Keratinocyte (primary cell): ENCODE data around the gene TBC1D4. TPM values are rescaled to one million over a fixed set of nuclear protein-coding genes. Genes with fewer than 3 reads are reported as not detected.

Source experiments
- DNase-seq: peaks from one replicate; pipeline ENCODE4 v3.0.0-alpha.2; 2011; ENCODE audit warnings: low read depth, missing footprints, low spot score
- FAIRE-seq: peaks from 2 replicates; lab custom pipeline; 2011; peaks lifted over from hg19 to GRCh38; lab: Jason Lieb, UNC
- H2AFZ ChIP-seq: 2 replicates; pipeline ENCODE4 v1.6.0; 2012; ENCODE audit warnings: low read length, control low read depth, inconsistent platforms; ENCODE audit not compliant: control insufficient read depth
- H3K27ac ChIP-seq: 2 replicates; pipeline ENCODE4 v1.5.1; 2011; ENCODE audit warnings: low read length; ENCODE audit not compliant: control insufficient read depth, insufficient read depth
- H3K27me3 ChIP-seq: 3 replicates; pipeline ENCODE4 v1.6.0; 2011; ENCODE audit warnings: low read length; ENCODE audit not compliant: control insufficient read depth, insufficient read depth; ENCODE audit errors: extremely low read depth
- H3K36me3 ChIP-seq, 2 experiments: 2 replicates in 1 of 2; 3 replicates in 1 of 2; pipeline ENCODE4 v1.5.1; 2011; ENCODE audit warnings: low read length in 2 of 2, mild to moderate bottlenecking in 1 of 2; ENCODE audit not compliant: control insufficient read depth in 2 of 2, insufficient read depth in 2 of 2; ENCODE audit errors: extremely low read depth in 1 of 2
- H3K4me1 ChIP-seq: 3 replicates; pipeline ENCODE4 v1.5.1; 2011; ENCODE audit warnings: low read length; ENCODE audit not compliant: control insufficient read depth, insufficient read depth; ENCODE audit errors: extremely low read depth
- H3K4me2 ChIP-seq: 3 replicates; pipeline ENCODE4 v1.6.0; 2011; ENCODE audit warnings: low read depth, low read length; ENCODE audit not compliant: control insufficient read depth, insufficient read depth; ENCODE audit errors: extremely low read depth
- H3K4me3 ChIP-seq, 3 experiments: fragments of 200-600 bp in 1 of 3; sonication (generic) in 1 of 3; 2 replicates in 2 of 3; 3 replicates in 1 of 3; pipeline ENCODE4 v1.5.1; 2011 to 2016; ENCODE audit warnings: low read length in 3 of 3, mild to moderate bottlenecking in 3 of 3, control low read depth in 2 of 3, inconsistent platforms in 1 of 3, low read depth in 1 of 3, mixed read lengths in 1 of 3, mixed run types in 1 of 3, moderate library complexity in 1 of 3; ENCODE audit not compliant: control insufficient read depth in 2 of 3, insufficient read depth in 2 of 3; ENCODE audit errors: extremely low read depth in 1 of 3
- H3K79me2 ChIP-seq: 2 replicates; pipeline ENCODE4 v1.6.0; 2012; ENCODE audit warnings: low read length; ENCODE audit not compliant: control insufficient read depth, insufficient read depth
- H3K9ac ChIP-seq: 3 replicates; pipeline ENCODE4 v1.6.0; 2011; ENCODE audit warnings: low read length; ENCODE audit not compliant: control insufficient read depth, insufficient read depth; ENCODE audit errors: extremely low read depth
- H3K9me1 ChIP-seq: 3 replicates; pipeline ENCODE4 v1.6.0; 2011; ENCODE audit warnings: low read length; ENCODE audit not compliant: control insufficient read depth, insufficient read depth; ENCODE audit errors: extremely low read depth
- H3K9me3 ChIP-seq: 2 replicates; pipeline ENCODE4 v1.5.1; 2012; ENCODE audit warnings: low read depth, low read length; ENCODE audit not compliant: control insufficient read depth
- H4K20me1 ChIP-seq: 3 replicates; pipeline ENCODE4 v1.6.0; 2011; ENCODE audit warnings: low read length; ENCODE audit not compliant: control insufficient read depth, insufficient read depth; ENCODE audit errors: extremely low read depth
- EZH2 ChIP-seq: IDR thresholded peaks from one replicate; pipeline ENCODE4 v1.6.1; 2012; ENCODE audit warnings: inconsistent platforms, mild to moderate bottlenecking, low read length, moderate library complexity
- dilution Hi-C: fragments of 300-500 bp; cut with MboI; formaldehyde crosslinking; loops from one replicate; pipeline ENCODE4 v1.7.0; 2020; ENCODE audit warnings: low sequenced_read_pairs; ENCODE audit not compliant: extremely low pct_ligation_motif_present
- polyA plus RNA-seq, 5 experiments: library from polyadenylated mRNA; depleted of rRNA in 3 of 5; stranded (reverse) in 3 of 5; stranded (forward) in 1 of 5; unstranded in 1 of 5; fragments of >200 nt; gene quantifications; 1 replicate in 1 of 5; 2 replicates in 3 of 5; 3 replicates in 1 of 5; pipeline versions ENCODE4 v1.2.1 to v1.2.3, GENCODE V29; 2011 to 2012; ENCODE audit warnings: missing spikeins in 2 of 5, low read depth in 1 of 5, low replicate concordance in 1 of 5
- TF ChIP-seq, protein P1 (sequence below), 3 experiments: IDR thresholded peaks in 1 of 3; conservative IDR thresholded peaks in 1 of 3; optimal IDR thresholded peaks in 1 of 3; 2 replicates in 2 of 3; 3 replicates in 1 of 3; pipeline versions ENCODE3 to v1.5.1; 2011; ENCODE audit warnings: low read length in 3 of 3, mild to moderate bottlenecking in 3 of 3, moderate library complexity in 2 of 3, control low read depth in 1 of 3, inconsistent platforms in 1 of 3; ENCODE audit not compliant: insufficient read depth in 2 of 3; ENCODE audit errors: extremely low read depth in 1 of 3

The TBC1D4 gene
- polyA plus RNA-seq, 1 donor (not counting 4 experiments of a cell fraction or from before 2014, with no cell fraction given) = 14.2 TPM

DNA sequence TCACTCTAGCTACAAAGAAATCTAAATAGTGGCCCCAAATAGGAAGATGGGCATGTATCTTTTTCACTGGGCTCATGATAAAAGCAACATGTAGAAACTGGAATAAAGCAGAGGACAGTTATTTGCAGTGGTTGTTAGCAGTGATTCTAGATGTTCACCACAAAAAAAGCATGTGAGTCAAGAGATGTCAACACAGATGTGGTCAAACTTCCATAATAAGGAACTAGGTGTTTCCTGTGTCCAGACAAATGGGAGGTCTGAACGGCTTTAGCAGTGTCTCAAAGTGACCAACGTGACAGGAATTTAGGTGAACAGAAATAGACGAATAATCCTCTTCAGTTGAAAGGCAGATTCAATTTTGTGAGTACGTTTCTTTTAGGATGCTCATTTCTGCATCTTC, 162.7 kb downstream of the TBC1D4 start:
- H3K9me3 ChIP-seq = no peaks in the 10 kb centered on the region
- H3K36me3 ChIP-seq = no peaks in the 10 kb centered on the region
- H3K79me2 ChIP-seq = no peaks in the 10 kb centered on the region
- no peak overlapping the region for H2AFZ ChIP-seq
- TF ChIP-seq, protein P1, sequence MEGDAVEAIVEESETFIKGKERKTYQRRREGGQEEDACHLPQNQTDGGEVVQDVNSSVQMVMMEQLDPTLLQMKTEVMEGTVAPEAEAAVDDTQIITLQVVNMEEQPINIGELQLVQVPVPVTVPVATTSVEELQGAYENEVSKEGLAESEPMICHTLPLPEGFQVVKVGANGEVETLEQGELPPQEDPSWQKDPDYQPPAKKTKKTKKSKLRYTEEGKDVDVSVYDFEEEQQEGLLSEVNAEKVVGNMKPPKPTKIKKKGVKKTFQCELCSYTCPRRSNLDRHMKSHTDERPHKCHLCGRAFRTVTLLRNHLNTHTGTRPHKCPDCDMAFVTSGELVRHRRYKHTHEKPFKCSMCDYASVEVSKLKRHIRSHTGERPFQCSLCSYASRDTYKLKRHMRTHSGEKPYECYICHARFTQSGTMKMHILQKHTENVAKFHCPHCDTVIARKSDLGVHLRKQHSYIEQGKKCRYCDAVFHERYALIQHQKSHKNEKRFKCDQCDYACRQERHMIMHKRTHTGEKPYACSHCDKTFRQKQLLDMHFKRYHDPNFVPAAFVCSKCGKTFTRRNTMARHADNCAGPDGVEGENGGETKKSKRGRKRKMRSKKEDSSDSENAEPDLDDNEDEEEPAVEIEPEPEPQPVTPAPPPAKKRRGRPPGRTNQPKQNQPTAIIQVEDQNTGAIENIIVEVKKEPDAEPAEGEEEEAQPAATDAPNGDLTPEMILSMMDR (optimal IDR thresholded peaks at IDR 0.05 in 1 of 3, IDR thresholded peaks at IDR 0.05 in 1 of 3, conservative IDR thresholded peaks at IDR 0.05 in 1 of 3; ENCODE audit: extremely low read depth in 1 of 3, insufficient read depth in 2 of 3, low read length in 3 of 3) = no peak
- TF ChIP-seq EZH2 = no peak
- H3K4me1 ChIP-seq = no peaks in the 10 kb centered on the region
- H3K9me1 ChIP-seq = no peaks in the 10 kb centered on the region
- H3K27ac ChIP-seq = no peak overlapping the region
- DNase-seq = no peak
- no peaks in the 10 kb centered on the region for H3K27me3 ChIP-seq
- no peak overlapping the region for H3K4me3 ChIP-seq
- no peak overlapping the region for H3K4me2 ChIP-seq
- no peaks in the 10 kb centered on the region for H4K20me1 ChIP-seq
- no peak overlapping the region for H3K9ac ChIP-seq
- dilution Hi-C loops = no loop called here
- FAIRE-seq = no peak

- H2AFZ ChIP-seq = no peak overlapping the region
- H3K4me3 ChIP-seq = no peak overlapping the region
- no peak for TF ChIP-seq EZH2
- TF ChIP-seq, protein P1 (optimal IDR thresholded peaks at IDR 0.05 in 1 of 3, IDR thresholded peaks at IDR 0.05 in 1 of 3, conservative IDR thresholded peaks at IDR 0.05 in 1 of 3; ENCODE audit: extremely low read depth in 1 of 3, insufficient read depth in 2 of 3, low read length in 3 of 3) = no peak
- no peaks in the 10 kb centered on the region for H3K9me1 ChIP-seq
- no peaks in the 10 kb centered on the region for H3K9me3 ChIP-seq
- dilution Hi-C loops = no loop called here
- no peaks in the 10 kb centered on the region for H4K20me1 ChIP-seq
- H3K27me3 ChIP-seq = no peaks in the 10 kb centered on the region
- FAIRE-seq = no peak
- no peak overlapping the region for H3K9ac ChIP-seq
- no peaks in the 10 kb centered on the region for H3K36me3 ChIP-seq
- H3K4me1 ChIP-seq = no peaks in the 10 kb centered on the region
- DNase-seq = no peak
- H3K27ac ChIP-seq = no peak overlapping the region
- H3K79me2 ChIP-seq = no peaks in the 10 kb centered on the region
- no peak overlapping the region for H3K4me2 ChIP-seq
Measured at GRCh38 chr13:75318138-75318833, 163.7 kb downstream of the TBC1D4 start.
